Measurements from ENCODE around the gene TMEM132E.

GRCh38 chr17:34582185-34582900 lies 3.0 kb downstream of the TMEM132E start:
- TF ChIP-seq, protein P1, sequence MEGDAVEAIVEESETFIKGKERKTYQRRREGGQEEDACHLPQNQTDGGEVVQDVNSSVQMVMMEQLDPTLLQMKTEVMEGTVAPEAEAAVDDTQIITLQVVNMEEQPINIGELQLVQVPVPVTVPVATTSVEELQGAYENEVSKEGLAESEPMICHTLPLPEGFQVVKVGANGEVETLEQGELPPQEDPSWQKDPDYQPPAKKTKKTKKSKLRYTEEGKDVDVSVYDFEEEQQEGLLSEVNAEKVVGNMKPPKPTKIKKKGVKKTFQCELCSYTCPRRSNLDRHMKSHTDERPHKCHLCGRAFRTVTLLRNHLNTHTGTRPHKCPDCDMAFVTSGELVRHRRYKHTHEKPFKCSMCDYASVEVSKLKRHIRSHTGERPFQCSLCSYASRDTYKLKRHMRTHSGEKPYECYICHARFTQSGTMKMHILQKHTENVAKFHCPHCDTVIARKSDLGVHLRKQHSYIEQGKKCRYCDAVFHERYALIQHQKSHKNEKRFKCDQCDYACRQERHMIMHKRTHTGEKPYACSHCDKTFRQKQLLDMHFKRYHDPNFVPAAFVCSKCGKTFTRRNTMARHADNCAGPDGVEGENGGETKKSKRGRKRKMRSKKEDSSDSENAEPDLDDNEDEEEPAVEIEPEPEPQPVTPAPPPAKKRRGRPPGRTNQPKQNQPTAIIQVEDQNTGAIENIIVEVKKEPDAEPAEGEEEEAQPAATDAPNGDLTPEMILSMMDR (IDR thresholded peaks at IDR 0.05; ENCODE audit: insufficient read depth, low read length), result no peak
- no peak for TF ChIP-seq POLR2AphosphoS5 (IDR thresholded peaks at IDR 0.05; ENCODE audit: low read depth)

Data from HL-60 (cell line).